Measurements from ENCODE around the gene UFC1.

UFC1 gene

GRCh38 chr1:161196111-161196510 is 42.3 kb downstream of the UFC1 start:
- no peak for DNase-seq

GRCh38 chr1:161196521-161197451 is 43.0 kb downstream of the UFC1 start:
- DNase-seq, result no peak

GRCh38 chr1:161197560-161198193 is 43.9 kb downstream of the UFC1 start:
- no peak for DNase-seq

GRCh38 chr1:161198194-161198896 is 44.6 kb downstream of the UFC1 start:
- peak; percentile 51 for DNase-seq

GRCh38 chr1:161198897-161199431 is 45.2 kb downstream of the UFC1 start, which contains the start of gene ADAMTS4:
ADAMTS4 (minus strand) TSS chr1:161199054; CDS start chr1:161198627, 427 bp downstream.
- DNase-seq, result no peak

GRCh38 chr1:161199506-161200139 is 45.8 kb downstream of the UFC1 start:
- no peak for DNase-seq

- DNase-seq, result no peak
Observed at GRCh38 chr1:161200421-161200991, 46.7 kb downstream of the UFC1 start.

GRCh38 chr1:161200992-161201835 is 47.4 kb downstream of the UFC1 start:
- DNase-seq, result peak; percentile 37

- peak; percentile 99 for DNase-seq
Observed at GRCh38 chr1:161201836-161202712, 48.3 kb downstream of the UFC1 start, which contains the start of gene NDUFS2. NDUFS2 (plus strand) TSS chr1:161202367; CDS start chr1:161202386, 19 bp downstream.

GRCh38 chr1:161206411-161207140 is 52.8 kb downstream of the UFC1 start:
- DNase-seq, result no peak

GRCh38 chr1:161207173-161207572 is 53.4 kb downstream of the UFC1 start:
- no peak for DNase-seq

Measured in NCI-H146 (cell line).